HCT116 (cell line): ENCODE results near the gene BATF3. TPM values are rescaled to one million over a fixed set of nuclear protein-coding genes. Genes with fewer than 3 reads are reported as not detected.
"Not testable (repeated sequence)": the region's sequence is repeated elsewhere in the genome, so short reads cannot be mapped to it uniquely, and the experiment has no call there.

Experiments used
- ATAC-seq: fragments of 200-7000 bp; cut with Tn5 transposase; 2 replicates; pipeline ENCODE4 v1.9.1; 2020; ENCODE audit warnings: mild to moderate bottlenecking, moderate library complexity
- BruUV-seq: library from RNA; stranded (reverse); fragments of 400-500 nt; replicated peaks from 2 replicates; lab custom pipeline; 2021; lab: Mats Ljungman, UMichigan
- CTCF ChIA-PET: fragments of 300-600 bp; sonication (Branson Sonifier 250); formaldehyde crosslinking; loops from one replicate; lab custom pipeline; 2021; ENCODE audit warnings: antibody characterized with exemption; lab: Charles Lee
- POLR2A ChIA-PET: fragments of 300-600, 350-600 bp; sonication (Branson Sonifier 250); formaldehyde crosslinking; loops from one replicate; lab custom pipeline; 2021; ENCODE audit warnings: antibody characterized with exemption; lab: Charles Lee
- RAD21 ChIA-PET, 2 experiments: fragments of 300-600 bp; sonication (Branson Sonifier 250); formaldehyde crosslinking; loops; one replicate each; lab custom pipeline; 2023; ENCODE audit warnings: low total read pairs in 2 of 2; ENCODE audit not compliant: uncharacterized antibody in 2 of 2, unreplicated experiment in 2 of 2, low non-redundant PET in 1 of 2; lab: Charles Lee
- DNase-seq: peaks from one replicate; pipeline ENCODE4 v3.0.0-alpha.2; 2010; ENCODE audit warnings: low read depth, low spot score
- H2AFZ ChIP-seq: fragments of 200-600 bp; shearing (Covaris generic), sonication (generic); 2 replicates; pipeline ENCODE4 v1.6.1; 2017; ENCODE audit warnings: low read depth, mixed run types, mixed read lengths, antibody characterized with exemption, low read length; ENCODE audit not compliant: poor library complexity, severe bottlenecking
- H3K27ac ChIP-seq: 2 replicates; pipeline ENCODE4 v1.5.1; 2012; ENCODE audit warnings: low read depth, low read length
- H3K27me3 ChIP-seq: fragments of 200-600 bp; sonication (generic); 2 replicates; pipeline ENCODE4 v1.6.1; 2016; ENCODE audit warnings: mixed run types, low read length, mixed read lengths; ENCODE audit not compliant: insufficient read depth
- H3K36me3 ChIP-seq, 2 experiments: fragments of 200-500 bp in 1 of 2; fragments of 200-600 bp in 1 of 2; sonication (Bioruptor generic) in 1 of 2; sonication (generic) in 1 of 2; 2 replicates each; pipeline versions ENCODE4 v1.5.1 to v1.6.1; 2014 to 2016; ENCODE audit warnings: low read length in 2 of 2, inconsistent platforms in 1 of 2, mixed read lengths in 1 of 2, mixed run types in 1 of 2; ENCODE audit not compliant: insufficient read depth in 2 of 2, control insufficient read depth in 1 of 2
- H3K4me1 ChIP-seq, 2 experiments: fragments of 200-600 bp in 1 of 2; sonication (generic) in 1 of 2; 2 replicates each; pipeline versions ENCODE4 v1.5.1 to v1.6.1; 2012 to 2017; ENCODE audit warnings: low read length in 2 of 2, inconsistent platforms in 1 of 2, mild to moderate bottlenecking in 1 of 2, mixed read lengths in 1 of 2, mixed run types in 1 of 2, moderate library complexity in 1 of 2; ENCODE audit not compliant: insufficient read depth in 2 of 2, control insufficient read depth in 1 of 2
- H3K4me2 ChIP-seq: fragments of 200-600 bp; sonication (generic); 2 replicates; pipeline ENCODE4 v1.6.1; 2017; ENCODE audit warnings: mixed run types, low read length, mixed read lengths
- H3K4me3 ChIP-seq, 2 experiments: fragments of 200-600 bp in 1 of 2; sonication (generic) in 1 of 2; replicated peaks in 1 of 2; 2 replicates each; pipeline ENCODE4 v1.5.1; 2011 to 2016; ENCODE audit warnings: low read length in 2 of 2, control low read depth in 1 of 2, low read depth in 1 of 2, mild to moderate bottlenecking in 1 of 2, mixed read lengths in 1 of 2, mixed run types in 1 of 2
- H3K79me2 ChIP-seq: fragments of 200-600 bp; sonication (generic); 2 replicates; pipeline ENCODE4 v1.6.1; 2017; ENCODE audit warnings: mild to moderate bottlenecking, mixed run types, low read length, moderate library complexity, mixed read lengths; ENCODE audit not compliant: insufficient read depth
- H3K9ac ChIP-seq: fragments of 200-600 bp; sonication (generic); 2 replicates; pipeline ENCODE4 v1.6.1; 2016; ENCODE audit warnings: low read length, mixed read lengths
- H3K9me2 ChIP-seq: fragments of 200-600 bp; sonication (generic), shearing (Covaris generic); 2 replicates; pipeline ENCODE4 v1.6.1; 2017; ENCODE audit warnings: mixed run types, mild to moderate bottlenecking, moderate library complexity; ENCODE audit not compliant: insufficient read depth
- H3K9me3 ChIP-seq, 2 experiments: fragments of 200-500 bp in 1 of 2; fragments of 200-600 bp in 1 of 2; sonication (Bioruptor generic) in 1 of 2; sonication (generic) in 1 of 2; 2 replicates each; pipeline ENCODE4 v1.6.1; 2014 to 2017; ENCODE audit warnings: low read length in 2 of 2, mixed read lengths in 2 of 2, inconsistent platforms in 1 of 2, low read depth in 1 of 2, mild to moderate bottlenecking in 1 of 2, mixed run types in 1 of 2, moderate library complexity in 1 of 2; ENCODE audit not compliant: control insufficient read depth in 1 of 2, insufficient read depth in 1 of 2
- H4K20me1 ChIP-seq: fragments of 200-600 bp; sonication (generic), shearing (Covaris generic); 2 replicates; pipeline ENCODE4 v1.6.1; 2017; ENCODE audit warnings: mixed run types, mild to moderate bottlenecking, moderate library complexity; ENCODE audit not compliant: insufficient read depth
- CBX3 ChIP-seq: IDR thresholded peaks from 2 replicates; pipeline ENCODE4 v1.6.1; 2012; ENCODE audit warnings: low read depth
- intact Hi-C: fragments of 100-400 bp; cut with micrococcal nuclease; formaldehyde crosslinking; loops from 2 replicates; pipeline ENCODE4 v1.10.0; 2022
- total RNA-seq: library from RNA; stranded (reverse); gene quantifications from one replicate; pipeline ENCODE4 v1.2.1, GENCODE V29; 2021; ENCODE audit not compliant: unreplicated experiment
- TF ChIP-seq, protein P1 (sequence below): IDR thresholded peaks from 2 replicates; pipeline ENCODE4 v1.6.1; 2012

The BATF3 gene
- total RNA-seq, 1 experiment from 2014 or later: 4.8 TPM

DNA sequence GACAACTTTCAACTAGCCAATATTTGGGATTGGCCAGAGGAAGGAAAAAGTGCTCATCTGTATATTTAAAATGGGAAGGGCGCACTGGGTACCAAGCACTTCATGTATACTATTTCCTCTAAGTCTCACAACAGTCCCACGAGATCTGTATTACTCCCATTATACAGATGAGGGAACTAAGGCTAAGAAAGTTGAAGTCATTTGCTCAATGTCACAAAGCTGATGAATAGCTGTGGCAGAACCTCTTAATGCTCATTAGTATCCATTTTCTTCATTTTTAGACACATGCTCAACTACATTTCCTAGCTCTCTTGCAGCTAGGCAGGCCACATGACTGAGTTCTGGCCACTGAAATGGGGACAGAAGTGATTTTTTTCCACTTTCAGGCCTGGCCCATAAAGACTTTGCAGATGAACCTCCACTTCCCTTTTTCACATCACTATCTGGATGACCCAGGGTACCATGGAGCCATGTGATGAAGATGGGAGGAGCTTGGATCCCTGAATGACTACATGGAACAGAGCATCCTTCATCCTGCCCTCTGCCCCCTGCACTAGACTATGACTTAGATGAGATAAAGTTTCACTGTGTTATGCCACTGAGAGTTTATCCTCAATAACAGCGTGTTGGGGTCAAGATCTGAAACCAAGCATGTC lies 59.3 kb downstream of the BATF3 start:
- Histone ChIP-seq H3K27me3 (no peaks in the 10 kb centered on the region), H3K4me1 (no peaks in the 10 kb centered on the region), H3K9me3 (no peaks in the 10 kb centered on the region), H2AFZ (no peak overlapping the region), H3K9me2 (no peaks in the 10 kb centered on the region), H4K20me1 (no peaks in the 10 kb centered on the region), H3K4me2 (no peak overlapping the region), H3K4me3 (no peak overlapping the region), H3K27ac (no peak overlapping the region), H3K79me2 (no peaks in the 10 kb centered on the region), H3K36me3 (no peaks in the 10 kb centered on the region), H3K9ac (no peak overlapping the region)
- intact Hi-C loops: no loop called here
- no peak for DNase-seq
- BruUV-seq: no TSS peak
- ATAC-seq: no peak
- ChIA-PET POLR2A (no interaction called here), CTCF (interaction anchor here (1.2 kb wide), 1 partner anchor 25 kb away, joined by 3 read pairs; no protein-coding TSS in a partner anchor), RAD21 (no interaction called here)
- TF ChIP-seq, protein P1, sequence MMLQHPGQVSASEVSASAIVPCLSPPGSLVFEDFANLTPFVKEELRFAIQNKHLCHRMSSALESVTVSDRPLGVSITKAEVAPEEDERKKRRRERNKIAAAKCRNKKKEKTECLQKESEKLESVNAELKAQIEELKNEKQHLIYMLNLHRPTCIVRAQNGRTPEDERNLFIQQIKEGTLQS: no peak
- 0 out of 2 replicates have a peak, but pooled peaks have one; percentile 19 for TF ChIP-seq CBX3

DNA sequence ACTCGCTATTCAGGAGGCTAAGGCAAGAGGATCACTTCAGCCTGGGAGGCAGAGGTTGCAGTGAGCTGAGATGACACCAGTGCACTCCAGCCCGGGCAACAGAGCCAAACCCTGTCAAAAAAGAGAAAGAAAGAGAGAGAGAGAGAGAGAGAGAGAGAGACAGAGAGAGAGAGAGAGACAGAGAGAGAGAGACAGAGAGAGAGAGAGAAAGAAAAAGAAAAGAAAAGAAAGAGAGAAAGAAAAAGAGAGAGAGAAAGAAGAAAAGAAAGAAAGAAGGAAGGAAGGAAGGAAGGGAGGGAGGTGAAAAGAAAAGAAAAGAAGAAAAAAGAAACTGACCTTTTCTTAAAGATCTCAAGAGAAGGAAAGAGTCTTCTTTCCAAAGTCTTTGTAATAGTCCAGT lies 60.1 kb downstream of the BATF3 start:
- H3K9me2 ChIP-seq, H3K4me1 ChIP-seq, BruUV-seq, H3K9ac ChIP-seq, H3K79me2 ChIP-seq, H4K20me1 ChIP-seq, H3K4me3 ChIP-seq, H3K27me3 ChIP-seq, H3K9me3 ChIP-seq, DNase-seq, H3K4me2 ChIP-seq, intact Hi-C loops, H2AFZ ChIP-seq, POLR2A ChIA-PET, CTCF ChIA-PET, RAD21 ChIA-PET, H3K36me3 ChIP-seq, H3K27ac ChIP-seq, ATAC-seq: not testable (repeated sequence)
